ENCODE data around the gene KIF26B. TPM values are rescaled to one million over a fixed set of nuclear protein-coding genes. Genes with fewer than 3 reads are reported as not detected.

The KIF26B gene
- total RNA-seq = 0.49 TPM

- no peaks in the 10 kb centered on the region for H3K36me3 ChIP-seq
- DNase-seq (ENCODE audit: extremely low spot score in 2 of 2) = no peak
- intact Hi-C loops (cut with DNase I) = loop anchor here (10.0 kb wide), 1 partner anchor 850 kb away; no protein-coding TSS in a partner anchor
- peak within 1 kb of the TSS; percentile 51 to 58 for H3K4me3 ChIP-seq
- TF ChIP-seq CTCF (IDR thresholded peaks at IDR 0.05) (no peak), POLR2A (IDR thresholded peaks at IDR 0.05) (no peak), POLR2AphosphoS5 (IDR thresholded peaks at IDR 0.05; ENCODE audit: insufficient read depth in 1 of 2, low read depth in 1 of 2) (no peak)
- H3K27me3 ChIP-seq = no peaks in the 10 kb centered on the region
- peaks cover 34% of the 10 kb centered on the region for H3K4me1 ChIP-seq
- H3K27ac ChIP-seq = no peak within 1 kb of the TSS
- H3K9me3 ChIP-seq = no peaks in the 10 kb centered on the region
Measured at GRCh38 chr1:245154429-245155271, at the start of gene KIF26B. TSS of gene KIF26B (plus strand) at chr1:245154985. CDS start at chr1:245155425, 440 bp downstream.

DNA sequence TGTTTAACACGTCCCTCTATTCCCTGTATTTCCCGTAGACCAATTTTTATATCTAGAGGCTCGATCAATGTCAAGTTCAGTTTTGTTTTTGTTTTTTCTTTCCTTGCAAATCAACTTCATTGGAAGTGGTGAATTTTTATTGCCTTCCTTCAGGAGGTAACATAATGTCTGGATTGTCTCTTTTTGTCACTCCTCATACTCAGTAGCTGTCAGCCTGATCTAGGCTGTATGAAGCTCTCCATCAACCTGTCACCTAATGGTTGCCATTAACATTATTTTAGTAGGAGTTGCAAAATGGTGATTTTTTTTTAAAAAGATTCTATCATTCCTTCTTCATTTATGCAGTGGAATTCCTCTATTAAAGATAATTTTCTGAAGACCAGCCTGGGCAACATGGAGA lies 49.7 kb upstream of the KIF26B start:
- no peak overlapping the region for H3K27ac ChIP-seq
- H3K27me3 ChIP-seq = no peaks in the 10 kb centered on the region
- no peak for DNase-seq (ENCODE audit: extremely low spot score in 2 of 2)
- H3K4me1 ChIP-seq = no peaks in the 10 kb centered on the region
- H3K36me3 ChIP-seq = no peaks in the 10 kb centered on the region
- intact Hi-C loops (cut with DNase I) = no loop called here
- no peak overlapping the region for H3K4me3 ChIP-seq
- no peaks in the 10 kb centered on the region for H3K9me3 ChIP-seq
- no peak for TF ChIP-seq POLR2AphosphoS5 (IDR thresholded peaks at IDR 0.05; ENCODE audit: insufficient read depth in 1 of 2, low read depth in 1 of 2)

DNA sequence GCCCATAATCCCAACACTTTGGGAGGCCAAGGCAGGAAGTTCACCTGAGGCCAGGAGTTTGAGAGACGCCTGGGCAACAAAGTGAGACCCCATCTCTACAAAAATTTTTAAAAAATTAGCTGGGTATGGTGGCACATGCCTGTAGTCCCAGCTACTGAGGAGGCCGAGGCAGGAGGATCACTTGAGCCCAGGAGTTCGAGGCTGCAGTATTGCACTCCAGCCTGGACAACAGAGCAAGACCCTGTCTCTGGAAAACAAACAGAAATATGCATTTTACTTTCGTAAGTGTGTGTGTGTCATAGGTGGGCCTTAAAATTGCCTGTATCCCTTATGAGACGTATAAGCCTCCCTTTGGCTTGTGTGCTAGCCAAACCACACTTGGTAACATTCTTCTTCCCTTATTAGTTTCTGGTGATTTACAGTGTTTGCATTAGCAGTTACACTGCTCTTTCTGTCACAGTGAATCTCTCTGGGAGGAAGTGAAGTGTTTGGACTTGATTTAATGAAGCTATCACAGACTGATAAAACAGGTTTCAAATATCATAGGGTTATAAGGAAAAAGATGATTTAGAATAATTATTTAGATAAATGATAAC lies 48.9 kb upstream of the KIF26B start:
- H3K4me3 ChIP-seq = no peak overlapping the region
- no peaks in the 10 kb centered on the region for H3K9me3 ChIP-seq
- DNase-seq (ENCODE audit: extremely low spot score in 2 of 2) = no peak
- TF ChIP-seq POLR2AphosphoS5 (IDR thresholded peaks at IDR 0.05; ENCODE audit: insufficient read depth in 1 of 2, low read depth in 1 of 2) (no peak), POLR2A (IDR thresholded peaks at IDR 0.05) (no peak), CTCF (IDR thresholded peaks at IDR 0.05) (no peak)
- H3K27ac ChIP-seq = no peak overlapping the region
- no peaks in the 10 kb centered on the region for H3K4me1 ChIP-seq
- no peaks in the 10 kb centered on the region for H3K27me3 ChIP-seq
- H3K36me3 ChIP-seq = no peaks in the 10 kb centered on the region
- intact Hi-C loops (cut with DNase I) = no loop called here

DNA sequence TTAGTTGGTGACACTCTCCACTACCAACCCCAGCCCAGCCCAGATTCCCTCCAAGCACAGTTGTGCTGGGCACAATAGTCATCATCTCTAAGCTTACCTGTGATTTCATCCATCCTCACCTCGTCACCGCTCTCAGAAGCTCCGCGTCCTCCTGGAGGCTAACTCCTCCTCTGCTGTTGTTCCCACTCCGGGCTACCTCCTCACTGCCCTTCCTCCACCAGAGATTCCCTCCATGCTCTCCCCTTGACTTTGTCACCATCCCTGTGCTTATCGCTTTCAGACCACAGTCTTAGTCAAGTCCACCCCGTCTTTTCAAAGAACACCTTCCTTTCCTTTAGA lies 47.0 kb upstream of the KIF26B start:
- intact Hi-C loops (cut with DNase I) = no loop called here
- Histone ChIP-seq H3K9me3 (no peaks in the 10 kb centered on the region), H3K4me3 (no peak overlapping the region), H3K36me3 (no peaks in the 10 kb centered on the region), H3K4me1 (no peaks in the 10 kb centered on the region), H3K27me3 (no peaks in the 10 kb centered on the region), H3K27ac (no peak overlapping the region)
- DNase-seq (ENCODE audit: extremely low spot score in 2 of 2) = no peak
- no peak for TF ChIP-seq POLR2AphosphoS5 (IDR thresholded peaks at IDR 0.05; ENCODE audit: insufficient read depth in 1 of 2, low read depth in 1 of 2)
- TF ChIP-seq POLR2A (IDR thresholded peaks at IDR 0.05) = no peak
- no peak for TF ChIP-seq CTCF (IDR thresholded peaks at IDR 0.05)

DNA sequence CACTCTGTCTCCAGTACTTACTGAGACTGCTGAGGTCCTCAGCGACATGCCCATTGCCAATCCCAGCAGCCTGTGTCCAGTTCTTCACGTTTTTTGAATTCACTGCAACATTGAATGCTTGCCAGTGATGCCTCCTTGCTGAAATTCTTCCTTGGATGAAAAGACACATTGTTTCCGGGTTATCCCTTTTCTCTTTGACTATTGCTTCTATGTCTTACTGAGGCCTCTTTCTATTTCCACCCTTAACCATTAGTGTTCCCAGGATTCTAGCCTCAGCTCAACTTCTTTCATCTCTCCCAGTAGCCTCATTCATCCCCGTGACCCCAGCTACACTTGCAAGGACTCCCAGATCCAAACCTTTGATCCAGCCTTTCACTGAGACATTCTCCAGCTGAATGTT lies 46.5 kb upstream of the KIF26B start:
- Histone ChIP-seq H3K27me3 (no peaks in the 10 kb centered on the region), H3K36me3 (no peaks in the 10 kb centered on the region), H3K4me3 (no peak overlapping the region), H3K9me3 (no peaks in the 10 kb centered on the region), H3K27ac (no peak overlapping the region), H3K4me1 (no peaks in the 10 kb centered on the region)
- no peak for DNase-seq (ENCODE audit: extremely low spot score in 2 of 2)
- intact Hi-C loops (cut with DNase I) = no loop called here
- TF ChIP-seq POLR2A (IDR thresholded peaks at IDR 0.05) (no peak), POLR2AphosphoS5 (IDR thresholded peaks at IDR 0.05; ENCODE audit: insufficient read depth in 1 of 2, low read depth in 1 of 2) (no peak), CTCF (IDR thresholded peaks at IDR 0.05) (no peak)
